Osteocyte (in vitro differentiated cells): Measurements from ENCODE around the gene STON2. TPM values are rescaled to one million over a fixed set of nuclear protein-coding genes. Genes with fewer than 3 reads are reported as not detected.

ENCODE experiments used
- DNase-seq: peaks from one replicate; pipeline ENCODE4 v3.0.0; 2021; ENCODE audit warnings: mixed read lengths; ENCODE audit not compliant: unreplicated experiment; ENCODE audit errors: extremely low spot score
- H3K27ac Mint-ChIP-seq: one replicate; pipeline ENCODE4 v1.8.0; 2021; ENCODE audit warnings: mild to moderate bottlenecking, mixed read lengths; ENCODE audit not compliant: unreplicated experiment
- H3K27me3 Mint-ChIP-seq: one replicate; pipeline ENCODE4 v1.8.0; 2021; ENCODE audit warnings: mixed read lengths; ENCODE audit not compliant: unreplicated experiment
- H3K36me3 Mint-ChIP-seq: one replicate; pipeline ENCODE4 v1.8.0; 2021; ENCODE audit warnings: mixed read lengths; ENCODE audit not compliant: unreplicated experiment
- H3K4me1 Mint-ChIP-seq: one replicate; pipeline ENCODE4 v1.8.0; 2021; ENCODE audit warnings: mixed read lengths; ENCODE audit not compliant: unreplicated experiment
- H3K4me3 Mint-ChIP-seq: one replicate; pipeline ENCODE4 v1.8.0; 2021; ENCODE audit warnings: mild to moderate bottlenecking, moderate library complexity, mixed read lengths; ENCODE audit not compliant: unreplicated experiment
- H3K9me3 Mint-ChIP-seq: one replicate; pipeline ENCODE4 v1.8.0; 2021; ENCODE audit warnings: mixed read lengths; ENCODE audit not compliant: unreplicated experiment
- total RNA-seq: library from RNA; stranded (reverse); gene quantifications from 2 replicates; pipeline ENCODE4 v1.2.1, GENCODE V29; 2021
- TF ChIP-seq, protein P1 (sequence below): fragments of 200-600 bp; sonication (generic); IDR thresholded peaks from 2 replicates; pipeline ENCODE4 v1.5.0; 2021; ENCODE audit warnings: antibody characterized with exemption, mild to moderate bottlenecking, moderate library complexity

The STON2 gene
- total RNA-seq, 1 donor from 2014 or later: not detected

DNA sequence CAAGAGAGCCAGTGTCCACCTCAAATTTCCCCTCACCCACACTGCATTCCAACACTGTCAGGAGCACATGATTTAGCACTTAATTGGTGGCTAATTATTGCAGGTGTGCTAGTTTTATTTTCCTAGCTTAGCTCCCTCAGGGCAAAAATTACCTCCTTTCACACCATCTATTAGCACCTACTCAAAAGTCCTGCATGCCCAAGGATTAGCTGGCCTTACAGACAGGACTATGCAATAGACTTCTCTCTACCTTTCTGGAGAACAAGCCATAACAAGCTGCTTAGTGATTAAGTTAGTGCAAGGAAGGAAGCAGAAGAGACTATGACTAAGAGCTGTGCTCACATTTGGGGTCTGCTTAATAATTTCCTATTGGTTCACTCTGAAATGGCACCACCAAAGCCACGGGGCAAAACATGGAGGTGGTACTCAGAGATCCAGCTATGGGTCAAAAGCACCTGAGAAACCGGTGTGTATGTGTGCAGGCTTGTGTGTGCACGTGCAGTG, 69.5 kb downstream of the STON2 start:
- H3K9me3 Mint-ChIP-seq: no peaks in the 10 kb centered on the region
- TF ChIP-seq, protein P1, sequence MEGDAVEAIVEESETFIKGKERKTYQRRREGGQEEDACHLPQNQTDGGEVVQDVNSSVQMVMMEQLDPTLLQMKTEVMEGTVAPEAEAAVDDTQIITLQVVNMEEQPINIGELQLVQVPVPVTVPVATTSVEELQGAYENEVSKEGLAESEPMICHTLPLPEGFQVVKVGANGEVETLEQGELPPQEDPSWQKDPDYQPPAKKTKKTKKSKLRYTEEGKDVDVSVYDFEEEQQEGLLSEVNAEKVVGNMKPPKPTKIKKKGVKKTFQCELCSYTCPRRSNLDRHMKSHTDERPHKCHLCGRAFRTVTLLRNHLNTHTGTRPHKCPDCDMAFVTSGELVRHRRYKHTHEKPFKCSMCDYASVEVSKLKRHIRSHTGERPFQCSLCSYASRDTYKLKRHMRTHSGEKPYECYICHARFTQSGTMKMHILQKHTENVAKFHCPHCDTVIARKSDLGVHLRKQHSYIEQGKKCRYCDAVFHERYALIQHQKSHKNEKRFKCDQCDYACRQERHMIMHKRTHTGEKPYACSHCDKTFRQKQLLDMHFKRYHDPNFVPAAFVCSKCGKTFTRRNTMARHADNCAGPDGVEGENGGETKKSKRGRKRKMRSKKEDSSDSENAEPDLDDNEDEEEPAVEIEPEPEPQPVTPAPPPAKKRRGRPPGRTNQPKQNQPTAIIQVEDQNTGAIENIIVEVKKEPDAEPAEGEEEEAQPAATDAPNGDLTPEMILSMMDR: no peak
- H3K4me3 Mint-ChIP-seq: no peak overlapping the region
- no peaks in the 10 kb centered on the region for H3K4me1 Mint-ChIP-seq
- no peaks in the 10 kb centered on the region for H3K27me3 Mint-ChIP-seq
- no peaks in the 10 kb centered on the region for H3K36me3 Mint-ChIP-seq
- DNase-seq: no peak
- no peak overlapping the region for H3K27ac Mint-ChIP-seq

DNA sequence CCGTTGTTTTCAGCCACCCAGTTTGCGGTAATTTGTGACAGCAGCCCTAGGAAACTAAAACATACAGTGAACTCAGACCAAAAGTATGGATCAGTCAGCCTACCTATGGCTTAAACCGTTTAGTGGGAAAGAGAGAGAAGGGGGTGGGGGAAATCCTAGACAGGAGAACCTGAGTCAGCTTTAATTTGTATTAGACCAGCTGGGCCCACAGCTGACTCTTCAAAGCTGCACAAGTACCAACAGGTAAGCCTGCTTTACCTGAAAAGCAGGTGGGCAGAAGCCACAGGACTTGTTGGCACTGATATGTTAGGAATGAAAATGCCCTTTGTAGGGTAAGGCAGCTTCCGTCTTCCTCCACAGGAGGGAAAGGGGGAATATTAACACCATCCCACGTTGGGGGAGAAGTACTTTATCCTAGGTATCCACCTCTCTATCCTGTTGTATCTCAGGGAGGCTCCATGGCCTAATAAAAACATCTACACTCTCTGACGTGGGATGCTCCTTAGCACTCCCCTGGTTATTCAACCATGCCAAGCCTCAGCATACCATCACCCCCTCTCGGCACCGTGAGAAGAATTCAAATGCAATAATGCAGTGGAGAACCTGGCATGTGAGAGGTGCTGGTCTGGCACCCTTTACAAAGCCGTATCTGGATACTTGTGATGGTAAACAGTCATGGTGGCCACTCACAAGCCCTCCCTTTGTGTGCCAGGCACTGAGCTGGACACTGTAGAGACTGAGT, 70.3 kb downstream of the STON2 start:
- TF ChIP-seq, protein P1: no peak
- Mint-ChIP-seq H3K36me3 (no peaks in the 10 kb centered on the region), H3K27ac (no peak overlapping the region), H3K9me3 (no peaks in the 10 kb centered on the region), H3K4me3 (no peak overlapping the region), H3K4me1 (no peaks in the 10 kb centered on the region), H3K27me3 (no peaks in the 10 kb centered on the region)
- DNase-seq: no peak

DNA sequence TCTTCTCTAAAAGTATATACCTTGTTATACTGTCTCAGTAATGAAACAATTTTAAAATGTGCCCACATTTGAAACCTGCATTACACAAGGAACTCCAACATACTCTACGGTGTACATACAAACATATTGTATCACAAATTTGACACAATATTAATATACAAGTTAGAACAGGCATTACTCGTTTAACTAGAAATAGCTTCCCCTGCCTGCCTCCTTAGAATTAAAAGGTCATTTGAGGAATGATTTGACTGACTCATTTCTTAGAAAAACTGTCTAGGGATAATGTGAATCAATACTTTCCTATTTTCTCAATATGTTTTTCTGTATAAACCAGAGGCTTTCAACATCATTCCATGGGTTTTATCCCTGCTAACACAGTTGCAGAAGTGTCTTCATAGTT, 73.7 kb downstream of the STON2 start:
- Mint-ChIP-seq H3K9me3 (no peaks in the 10 kb centered on the region), H3K4me1 (no peaks in the 10 kb centered on the region), H3K27me3 (peaks cover 17% of the 10 kb centered on the region), H3K4me3 (no peak overlapping the region), H3K36me3 (no peaks in the 10 kb centered on the region), H3K27ac (no peak overlapping the region)
- no peak for DNase-seq
- TF ChIP-seq, protein P1: no peak

DNA sequence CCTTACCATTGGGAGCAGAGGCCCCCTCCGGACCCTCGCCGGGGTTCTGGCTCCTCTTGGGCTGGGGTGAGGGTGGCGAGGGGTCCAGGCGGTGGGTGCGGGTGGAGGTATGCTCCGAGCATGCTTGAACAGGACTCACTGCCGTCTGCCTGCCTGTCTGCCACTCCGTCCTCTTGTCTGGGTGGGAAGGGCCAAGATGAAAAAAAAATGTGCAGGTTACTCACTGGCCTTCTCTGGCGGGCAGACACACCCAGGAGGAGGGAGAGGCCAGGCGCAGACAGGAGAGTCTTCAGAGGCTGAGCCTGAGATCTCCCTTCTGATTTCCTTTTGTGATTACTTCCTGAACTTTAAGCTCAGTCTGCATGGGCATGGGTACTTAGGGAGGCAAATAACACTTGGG, 76.1 kb downstream of the STON2 start:
- peaks cover 17% of the 10 kb centered on the region for H3K27me3 Mint-ChIP-seq
- no peaks in the 10 kb centered on the region for H3K4me1 Mint-ChIP-seq
- TF ChIP-seq, protein P1: no peak
- H3K27ac Mint-ChIP-seq: no peak overlapping the region
- no peak overlapping the region for H3K4me3 Mint-ChIP-seq
- no peak for DNase-seq
- no peaks in the 10 kb centered on the region for H3K9me3 Mint-ChIP-seq
- no peaks in the 10 kb centered on the region for H3K36me3 Mint-ChIP-seq

DNA sequence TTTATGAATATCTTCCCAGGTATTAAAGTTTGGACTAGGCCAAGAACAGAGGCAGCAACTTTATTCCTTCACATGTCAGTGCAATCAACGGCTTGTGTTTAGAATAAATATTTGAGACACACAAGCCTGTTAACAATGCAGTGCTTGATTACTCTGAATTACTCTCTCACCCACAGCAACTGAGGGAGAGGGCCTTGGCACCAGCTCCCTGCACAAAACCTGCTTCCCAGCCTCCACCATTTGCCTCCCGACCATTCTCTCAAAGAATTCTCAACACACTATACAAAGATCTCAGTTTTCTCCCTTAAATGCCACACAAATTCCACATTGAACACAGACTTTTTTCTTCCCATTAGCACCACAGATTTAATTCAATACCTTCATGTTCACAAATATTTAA, 77.0 kb downstream of the STON2 start:
- H3K27ac Mint-ChIP-seq: no peak overlapping the region
- TF ChIP-seq, protein P1: no peak
- H3K36me3 Mint-ChIP-seq: no peaks in the 10 kb centered on the region
- H3K4me1 Mint-ChIP-seq: no peaks in the 10 kb centered on the region
- no peaks in the 10 kb centered on the region for H3K9me3 Mint-ChIP-seq
- no peak for DNase-seq
- H3K27me3 Mint-ChIP-seq: peaks cover 17% of the 10 kb centered on the region
- no peak overlapping the region for H3K4me3 Mint-ChIP-seq
